Measurements from ENCODE around the gene TAB2.

DNA sequence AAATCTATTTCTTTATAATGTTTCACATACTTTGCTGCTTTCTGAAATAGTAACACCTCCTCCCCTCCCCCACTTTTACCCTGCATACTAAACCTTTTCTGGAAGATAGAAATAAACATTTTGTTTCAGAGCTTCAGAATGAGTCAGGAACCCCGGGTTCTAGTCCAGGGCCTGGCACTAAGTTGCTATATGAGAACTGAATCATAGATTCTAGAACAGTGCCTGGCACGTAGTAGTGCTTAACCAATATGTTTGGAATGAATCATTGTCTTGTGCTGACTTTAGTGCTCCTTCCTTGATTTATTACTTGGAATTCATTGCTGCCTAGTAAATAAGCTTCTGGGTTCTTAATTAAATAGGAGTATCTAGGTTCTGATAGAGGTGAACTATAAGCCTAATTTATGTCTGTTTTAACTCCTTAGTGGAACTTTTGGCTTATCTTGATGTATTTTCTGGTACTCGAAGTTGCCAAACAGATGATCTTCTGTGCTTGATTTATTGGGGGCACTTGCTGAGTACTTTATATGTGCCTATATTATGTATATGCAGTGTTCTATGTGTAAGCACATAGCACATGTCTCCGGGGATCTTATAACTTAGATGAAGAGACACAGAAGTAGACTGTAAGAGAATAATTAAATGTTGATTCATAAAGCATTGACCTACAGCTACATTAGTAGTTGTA lies 18.6 kb downstream of the TAB2 start:
- TF ChIP-seq, protein P1, sequence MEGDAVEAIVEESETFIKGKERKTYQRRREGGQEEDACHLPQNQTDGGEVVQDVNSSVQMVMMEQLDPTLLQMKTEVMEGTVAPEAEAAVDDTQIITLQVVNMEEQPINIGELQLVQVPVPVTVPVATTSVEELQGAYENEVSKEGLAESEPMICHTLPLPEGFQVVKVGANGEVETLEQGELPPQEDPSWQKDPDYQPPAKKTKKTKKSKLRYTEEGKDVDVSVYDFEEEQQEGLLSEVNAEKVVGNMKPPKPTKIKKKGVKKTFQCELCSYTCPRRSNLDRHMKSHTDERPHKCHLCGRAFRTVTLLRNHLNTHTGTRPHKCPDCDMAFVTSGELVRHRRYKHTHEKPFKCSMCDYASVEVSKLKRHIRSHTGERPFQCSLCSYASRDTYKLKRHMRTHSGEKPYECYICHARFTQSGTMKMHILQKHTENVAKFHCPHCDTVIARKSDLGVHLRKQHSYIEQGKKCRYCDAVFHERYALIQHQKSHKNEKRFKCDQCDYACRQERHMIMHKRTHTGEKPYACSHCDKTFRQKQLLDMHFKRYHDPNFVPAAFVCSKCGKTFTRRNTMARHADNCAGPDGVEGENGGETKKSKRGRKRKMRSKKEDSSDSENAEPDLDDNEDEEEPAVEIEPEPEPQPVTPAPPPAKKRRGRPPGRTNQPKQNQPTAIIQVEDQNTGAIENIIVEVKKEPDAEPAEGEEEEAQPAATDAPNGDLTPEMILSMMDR (IDR thresholded peaks at IDR 0.05), result no peak
- TF ChIP-seq POLR2A (IDR thresholded peaks at IDR 0.05), result no peak
- TF ChIP-seq EP300 (IDR thresholded peaks at IDR 0.05; ENCODE audit: low read depth), result no peak
